Ovary (tissue), 9 donors: ENCODE results near the gene DDX60. TPM values are rescaled to one million over a fixed set of nuclear protein-coding genes. Genes with fewer than 3 reads are reported as not detected.

Experiments used
- DNase-seq, 5 donors: peaks; one replicate each; pipeline ENCODE4 v3.0.0-alpha.2; 2019 to 2020
- H3K27ac ChIP-seq, 2 donors: fragments of 200-600 bp; one replicate each; pipeline versions ENCODE4 v1.5.1 to v1.8.0; 2019 to 2022
- H3K27me3 ChIP-seq: fragments of 200-600 bp; one replicate; pipeline ENCODE4 v1.8.0; 2022
- H3K36me3 ChIP-seq: fragments of 200-600 bp; sonication (generic); one replicate; pipeline ENCODE4 v1.5.1; 2019
- H3K4me1 ChIP-seq: one replicate; pipeline ENCODE4 v1.8.1; 2013; ENCODE audit warnings: mild to moderate bottlenecking, moderate library complexity; ENCODE audit not compliant: insufficient read depth
- H3K4me3 ChIP-seq: fragments of 200-600 bp; sonication (generic); one replicate; pipeline ENCODE4 v1.5.1; 2017
- H3K9me3 ChIP-seq, 2 donors: fragments of 200-600 bp in 1 of 2; sonication (generic) in 1 of 2; one replicate each; pipeline versions ENCODE4 v1.5.1 to v1.8.1; 2013 to 2019; ENCODE audit warnings: mild to moderate bottlenecking in 1 of 2, moderate library complexity in 1 of 2
- CTCF ChIP-seq, 3 donors: fragments of 450-650 bp in 2 of 3; fragments of 200-600 bp in 1 of 3; IDR thresholded peaks; one replicate each; pipeline versions ENCODE4 v1.5.1 to v1.8.0; 2016 to 2022; ENCODE audit warnings: antibody characterized with exemption in 3 of 3, mild to moderate bottlenecking in 1 of 3
- EP300 ChIP-seq: sonication (generic); formaldehyde crosslinking; IDR thresholded peaks from one replicate; pipeline ENCODE4 v1.6.1; 2017; ENCODE audit warnings: antibody characterized with exemption
- POLR2A ChIP-seq: fragments of 450-650 bp; IDR thresholded peaks from one replicate; pipeline ENCODE4 v1.6.1; 2017; ENCODE audit warnings: antibody characterized with exemption, mild to moderate bottlenecking, moderate library complexity
- WGBS, 3 donors: extraction: QIAGEN DNeasy Blood & Tissue Kit in 1 of 3; methylation state at CpG; one replicate each; pipeline versions ENCODE4 v1.1.5 to v1.1.7; 2013 to 2017; 5-methylcytosine and 5-hydroxymethylcytosine counted together
- intact Hi-C, 4 donors: fragments of 100-400 bp; cut with DNase I; formaldehyde crosslinking; loops; one replicate each; pipeline versions ENCODE4 v1.11.0 to v1.15.1; 2022 to 2023
- polyA plus RNA-seq, 2 donors: library from polyadenylated mRNA; stranded (reverse); fragments of 200-250 nt in 1 of 2; fragments of 350-450 nt in 1 of 2; fragmentation: Illumina TruSeq in 1 of 2; extraction: RNeasy Lipid Tissue Mini Kit (QIAGEN cat#74804) in 1 of 2; gene quantifications; one replicate each; pipeline ENCODE4 v1.2.3, GENCODE V29; 2013 to 2014
- total RNA-seq, 7 donors: library from RNA; depleted of rRNA in 2 of 7; stranded (reverse); fragments of >200 nt in 2 of 7; fragmentation: NEBNext Ultra II Directional in 3 of 7; extraction: Animal tissue kit (Norgen Biotek cat#: 25700) in 3 of 7; gene quantifications; one replicate each; pipeline versions ENCODE4 v1.1.0 to v1.2.4, GENCODE V29; 2016 to 2023
- donor health status: DM: no; HTN: no; CAD: no; lungs with moderate emphysema.
- donor health status: DM: no; HTN: no; CAD: no.
- donor health status: Bipolar disorder and iron deficiency.
- donor health status: DM: yes; HTN: yes; CAD: no.
- donor health status: DM: no; HTN: no; CAD: no.
- donor health status: DM: yes; HTN: yes; CAD: no.

Gene DDX60
- total and polyA plus RNA-seq, 9 donors: 12.0 to 31.6 (median 24.8) TPM

GRCh38 chr4:168360271-168360670, 41.7 kb upstream of the DDX60 start:
- WGBS, 3 donors: 80 to 96% (median 86%) methylated on average over 2 of the region's 2 CpGs
- H3K9me3 ChIP-seq: no peaks in the 10 kb centered on the region
- H3K27me3 ChIP-seq: no peaks in the 10 kb centered on the region
- TF ChIP-seq EP300 (no peak), CTCF (IDR thresholded peaks at IDR 0.05) (no peak), POLR2A (no peak)
- no peaks in the 10 kb centered on the region for H3K4me1 ChIP-seq
- no peak overlapping the region for H3K4me3 ChIP-seq
- intact Hi-C loops: no loop called here
- DNase-seq: no peak
- H3K36me3 ChIP-seq: no peaks in the 10 kb centered on the region
- no peak overlapping the region for H3K27ac ChIP-seq

DNA sequence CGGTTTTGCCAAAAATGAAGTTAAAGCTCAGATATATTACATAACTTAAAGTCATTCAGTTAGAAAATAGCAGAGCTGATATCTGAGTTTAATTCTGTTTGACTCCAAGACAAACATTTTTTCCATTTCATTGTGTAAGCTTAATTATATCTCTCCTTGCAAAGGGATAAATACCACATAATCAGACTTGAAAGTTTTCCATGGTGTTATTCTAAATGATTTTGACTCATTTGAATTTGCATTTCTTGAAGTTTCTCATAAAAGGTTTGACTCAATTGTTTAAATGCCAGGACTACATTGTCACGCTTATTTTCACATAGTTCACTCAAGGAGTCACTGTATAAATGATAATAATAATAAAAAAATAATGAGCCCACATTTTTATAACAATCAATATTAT, 39.4 kb upstream of the DDX60 start:
- TF ChIP-seq POLR2A: no peak
- no peak for TF ChIP-seq CTCF (IDR thresholded peaks at IDR 0.05)
- TF ChIP-seq EP300: no peak
- 48 to 74% (median 70%) methylated on average over 2 of the region's 2 CpGs for WGBS, 3 donors

DNA sequence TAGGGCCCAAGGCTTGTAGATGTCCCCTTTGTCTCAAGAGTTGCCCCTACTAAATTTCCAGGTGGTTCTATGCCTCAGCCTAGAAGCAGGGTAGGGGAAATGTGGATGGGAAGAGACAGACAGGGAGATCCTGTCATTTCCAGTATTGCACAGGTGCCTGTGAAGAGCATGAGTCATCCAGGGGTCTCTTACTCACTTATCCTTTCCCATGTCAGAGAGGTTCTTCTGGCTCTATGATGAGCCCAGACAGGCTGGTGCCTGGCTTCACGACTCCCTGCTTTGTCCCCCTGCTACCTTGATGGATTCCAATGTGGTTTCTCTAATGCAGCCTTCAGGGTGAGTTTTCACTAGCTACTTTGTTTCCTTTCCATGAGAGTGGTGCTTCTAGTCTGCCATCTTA, 35.2 kb upstream of the DDX60 start:
- Histone ChIP-seq H3K36me3 (no peaks in the 10 kb centered on the region), H3K4me1 (no peaks in the 10 kb centered on the region), H3K27me3 (no peaks in the 10 kb centered on the region), H3K9me3 (no peaks in the 10 kb centered on the region), H3K27ac (no peak overlapping the region), H3K4me3 (no peak overlapping the region)
- no peak for DNase-seq
- TF ChIP-seq CTCF (IDR thresholded peaks at IDR 0.05): no peak
- TF ChIP-seq POLR2A: no peak
- TF ChIP-seq EP300: no peak
- intact Hi-C loops: no loop called here
- WGBS, 3 donors: 92 to 100% (median 100%) methylated on average over 1 of the region's 1 CpG

More for the DNA sequence above, 39.4 kb upstream of the DDX60 start:
- Histone ChIP-seq H3K4me3 (no peak overlapping the region), H3K27me3 (no peaks in the 10 kb centered on the region), H3K27ac (no peak overlapping the region), H3K4me1 (no peaks in the 10 kb centered on the region), H3K36me3 (no peaks in the 10 kb centered on the region), H3K9me3 (no peaks in the 10 kb centered on the region)
- intact Hi-C loops: no loop called here
- no peak for DNase-seq

DNA sequence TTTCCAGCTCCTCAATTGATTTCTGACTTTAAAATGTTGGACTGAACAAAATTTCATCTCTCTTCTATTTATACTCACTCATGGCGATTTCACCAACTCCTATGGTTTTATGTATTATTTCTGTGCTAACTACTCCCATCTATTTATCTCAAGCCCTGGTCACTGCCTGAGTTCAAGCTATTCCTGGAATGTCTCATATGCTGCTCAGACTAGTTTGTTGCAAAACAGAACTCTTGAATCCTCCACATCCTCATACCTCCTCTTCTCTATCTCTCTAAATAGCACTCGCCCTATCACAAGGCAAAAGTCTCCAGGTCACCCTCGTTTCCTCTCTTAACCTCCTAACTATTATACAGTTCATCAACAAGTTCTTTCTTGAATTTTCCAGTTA, 19.0 kb upstream of the DDX60 start:
- no peak for DNase-seq
- TF ChIP-seq CTCF (IDR thresholded peaks at IDR 0.05): no peak
- TF ChIP-seq POLR2A: no peak
- no peak for TF ChIP-seq EP300
- no peaks in the 10 kb centered on the region for H3K36me3 ChIP-seq
- H3K4me3 ChIP-seq: no peak overlapping the region
- intact Hi-C loops: no loop called here
- WGBS, 3 donors: 66 to 82% (median 74%) methylated on average over 3 of the region's 3 CpGs
- H3K27ac ChIP-seq: no peak overlapping the region
- no peaks in the 10 kb centered on the region for H3K9me3 ChIP-seq
- no peaks in the 10 kb centered on the region for H3K27me3 ChIP-seq
- no peaks in the 10 kb centered on the region for H3K4me1 ChIP-seq
